ENCODE data around the gene PHF21B.
"Not testable (repeated sequence)": the region's sequence is repeated elsewhere in the genome, so short reads cannot be mapped to it uniquely, and the experiment has no call there.

The PHF21B gene

DNA sequence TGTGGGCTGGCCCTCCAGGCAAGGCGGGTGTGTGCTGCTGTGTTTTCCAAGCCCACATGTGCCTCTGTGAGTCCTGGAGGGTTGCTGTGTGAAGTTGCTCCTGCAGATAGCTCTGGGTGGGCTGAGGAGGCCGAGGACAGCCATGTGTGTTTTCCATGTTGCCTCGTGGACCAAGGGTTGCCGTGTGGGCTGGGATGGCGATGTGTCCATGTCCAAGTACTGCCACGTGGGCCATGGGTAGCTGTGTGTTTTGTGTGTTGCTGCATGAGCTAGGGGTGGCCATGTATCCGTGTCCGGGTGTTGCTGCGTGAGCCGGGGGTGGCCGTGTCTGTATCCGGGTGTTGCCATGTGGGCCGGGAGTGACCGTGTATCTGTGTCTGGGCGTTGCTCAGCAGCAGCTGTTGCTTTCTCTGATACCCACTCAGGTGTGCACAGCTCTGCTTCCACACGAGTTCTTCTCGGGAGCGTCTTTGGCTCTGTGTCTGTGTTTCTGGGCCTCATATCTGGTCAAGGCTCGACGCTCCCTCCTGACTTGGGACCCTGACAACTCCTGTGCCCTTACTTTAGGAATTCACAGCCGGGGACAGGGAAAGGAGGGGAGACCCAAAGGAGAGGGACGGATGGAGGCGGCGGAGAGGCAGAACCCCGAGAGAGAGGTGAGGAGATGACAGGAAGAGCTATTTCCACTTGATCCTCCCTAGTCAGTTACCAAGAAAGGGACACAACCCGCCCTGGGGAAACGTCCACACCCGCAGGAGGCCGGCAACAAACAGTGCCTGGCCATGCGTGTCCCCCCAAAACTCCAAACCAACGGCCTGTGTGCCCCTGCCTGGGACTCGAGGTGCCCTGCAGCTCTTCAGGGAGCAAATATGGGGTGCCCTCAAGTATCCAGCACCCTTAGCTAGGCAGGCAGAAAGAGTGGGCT is 83.1 kb downstream of the PHF21B start:
- Histone ChIP-seq H3K4me1 (ENCODE audit: control insufficient read depth, insufficient read depth, low read length) (no peaks in the 10 kb centered on the region), H3K4me3 (ENCODE audit: low read depth, low read length) (no peak overlapping the region), H3K36me3 (ENCODE audit: control insufficient read depth, insufficient read depth, low read length) (0 out of 2 replicates have a peak, but pooled peaks cover 2% of the 10 kb centered on the region), H3K27me3 (ENCODE audit: control insufficient read depth, insufficient read depth, low read length) (no peaks in the 10 kb centered on the region), H3K27ac (ENCODE audit: low read depth, low read length) (no peak overlapping the region), H3K9me3 (ENCODE audit: control insufficient read depth, insufficient read depth, low read length) (no peaks in the 10 kb centered on the region), H3K9ac (ENCODE audit: low read depth, low read length) (no peak overlapping the region)

DNA sequence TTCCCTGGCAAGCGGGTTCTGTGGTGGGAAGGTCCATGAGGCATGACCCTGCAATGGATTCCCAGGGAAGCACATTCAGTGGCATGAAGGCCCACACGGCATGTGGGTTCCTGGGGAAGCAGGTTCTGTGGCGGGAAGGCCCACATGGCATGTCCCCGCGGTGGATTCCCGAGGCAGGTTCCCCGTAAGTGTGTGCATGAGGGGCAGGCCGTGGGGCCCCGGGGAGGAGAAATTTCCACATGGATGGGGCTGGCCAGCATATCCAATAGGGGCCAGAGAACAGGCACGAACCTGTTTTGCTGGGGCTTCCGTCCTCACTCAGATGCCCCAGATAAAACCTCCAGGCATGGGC is 83.7 kb downstream of the PHF21B start:
- Histone ChIP-seq H3K4me3 (ENCODE audit: low read depth, low read length) (no peak overlapping the region), H3K27me3 (ENCODE audit: control insufficient read depth, insufficient read depth, low read length) (no peaks in the 10 kb centered on the region), H3K4me1 (ENCODE audit: control insufficient read depth, insufficient read depth, low read length) (no peaks in the 10 kb centered on the region), H3K36me3 (ENCODE audit: control insufficient read depth, insufficient read depth, low read length) (0 out of 2 replicates have a peak, but pooled peaks cover 2% of the 10 kb centered on the region), H3K9me3 (ENCODE audit: control insufficient read depth, insufficient read depth, low read length) (no peaks in the 10 kb centered on the region), H3K9ac (ENCODE audit: low read depth, low read length) (no peak overlapping the region), H3K27ac (ENCODE audit: low read depth, low read length) (no peak overlapping the region)

DNA sequence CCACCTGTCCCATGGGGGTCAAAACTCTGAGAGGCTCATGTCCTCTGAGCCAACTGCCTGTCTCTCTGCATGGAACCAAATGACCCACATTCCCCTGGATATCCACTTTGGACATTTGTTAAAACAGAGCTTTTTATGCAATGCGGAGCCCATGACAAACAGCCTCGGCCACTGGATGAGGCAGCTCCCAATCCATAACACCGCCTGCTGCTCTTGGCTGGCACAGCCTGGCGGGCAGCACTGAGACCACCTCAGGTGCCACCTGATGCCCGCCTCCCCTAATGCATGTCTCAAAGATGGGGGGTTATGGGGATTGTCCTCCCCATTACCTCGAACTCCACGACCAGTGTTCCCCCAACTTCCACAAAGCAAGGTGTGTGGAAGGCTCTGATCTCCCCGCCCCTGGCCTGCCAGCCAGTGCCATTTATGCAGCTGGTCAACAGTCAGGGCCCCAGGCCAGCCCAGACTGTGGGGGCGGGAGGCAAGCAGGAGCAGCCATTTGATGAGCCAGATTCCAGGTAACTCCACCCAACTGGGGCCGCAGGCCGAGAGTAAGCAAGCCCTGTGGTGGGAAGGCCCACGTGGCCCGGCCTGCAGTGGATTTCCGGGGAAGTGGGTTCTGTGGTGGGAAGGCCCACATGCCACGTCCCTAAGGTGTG is 84.2 kb downstream of the PHF21B start:
- Histone ChIP-seq H3K36me3 (ENCODE audit: control insufficient read depth, insufficient read depth, low read length) (0 out of 2 replicates have a peak, but pooled peaks cover 2% of the 10 kb centered on the region), H3K4me3 (ENCODE audit: low read depth, low read length) (no peak overlapping the region), H3K9ac (ENCODE audit: low read depth, low read length) (no peak overlapping the region), H3K4me1 (ENCODE audit: control insufficient read depth, insufficient read depth, low read length) (no peaks in the 10 kb centered on the region), H3K27me3 (ENCODE audit: control insufficient read depth, insufficient read depth, low read length) (no peaks in the 10 kb centered on the region), H3K27ac (ENCODE audit: low read depth, low read length) (no peak overlapping the region), H3K9me3 (ENCODE audit: control insufficient read depth, insufficient read depth, low read length) (no peaks in the 10 kb centered on the region)

DNA sequence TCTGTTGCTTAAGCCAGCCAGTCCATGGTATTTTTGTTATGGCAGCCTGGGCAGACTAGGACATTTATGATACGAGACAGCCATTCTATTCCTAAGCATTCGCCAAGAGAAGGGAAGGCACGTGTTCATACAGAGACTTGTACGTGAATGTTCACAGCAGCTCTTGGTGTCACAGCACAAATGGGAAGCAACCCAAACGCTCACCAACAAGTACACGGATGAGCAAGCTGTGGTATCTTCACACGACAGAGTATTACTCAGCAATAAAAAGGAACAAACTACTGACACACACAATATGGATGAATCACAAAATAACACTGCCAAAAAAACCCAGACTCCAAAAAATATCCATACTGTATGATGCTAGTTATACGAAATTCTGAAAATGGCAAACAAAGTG is 85.1 kb downstream of the PHF21B start:
- Histone ChIP-seq H3K27me3 (ENCODE audit: control insufficient read depth, insufficient read depth, low read length) (no peaks in the 10 kb centered on the region), H3K9ac (ENCODE audit: low read depth, low read length) (no peak overlapping the region), H3K27ac (ENCODE audit: low read depth, low read length) (no peak overlapping the region), H3K4me1 (ENCODE audit: control insufficient read depth, insufficient read depth, low read length) (no peaks in the 10 kb centered on the region), H3K36me3 (ENCODE audit: control insufficient read depth, insufficient read depth, low read length) (0 out of 2 replicates have a peak, but pooled peaks cover 2% of the 10 kb centered on the region), H3K9me3 (ENCODE audit: control insufficient read depth, insufficient read depth, low read length) (no peaks in the 10 kb centered on the region), H3K4me3 (ENCODE audit: low read depth, low read length) (no peak overlapping the region)

DNA sequence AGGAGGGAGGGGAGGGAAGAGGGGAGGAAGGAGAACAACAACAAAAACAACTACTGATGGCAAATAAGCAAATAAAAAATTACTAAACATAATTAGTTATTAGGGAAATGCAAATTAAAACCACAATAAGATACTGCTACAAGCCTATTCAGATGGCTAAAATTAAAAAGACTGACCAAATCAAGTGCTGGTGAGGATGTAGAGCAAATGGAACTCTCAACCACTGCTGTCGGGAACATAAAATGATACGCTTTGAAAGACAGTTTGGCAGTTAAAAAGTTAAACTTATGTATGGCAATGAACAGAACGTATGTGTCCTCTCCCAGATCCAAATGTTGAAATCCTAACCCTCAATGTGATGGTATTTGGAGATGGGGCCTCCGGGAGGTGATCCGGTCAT is 85.7 kb downstream of the PHF21B start:
- no peak overlapping the region for H3K4me3 ChIP-seq (ENCODE audit: low read depth, low read length)
- no peaks in the 10 kb centered on the region for H3K27me3 ChIP-seq (ENCODE audit: control insufficient read depth, insufficient read depth, low read length)
- no peak overlapping the region for H3K9ac ChIP-seq (ENCODE audit: low read depth, low read length)
- no peaks in the 10 kb centered on the region for H3K4me1 ChIP-seq (ENCODE audit: control insufficient read depth, insufficient read depth, low read length)
- no peak overlapping the region for H3K27ac ChIP-seq (ENCODE audit: low read depth, low read length)
- no peaks in the 10 kb centered on the region for H3K9me3 ChIP-seq (ENCODE audit: control insufficient read depth, insufficient read depth, low read length)
- 0 out of 2 replicates have a peak, but pooled peaks cover 2% of the 10 kb centered on the region for H3K36me3 ChIP-seq (ENCODE audit: control insufficient read depth, insufficient read depth, low read length)

DNA sequence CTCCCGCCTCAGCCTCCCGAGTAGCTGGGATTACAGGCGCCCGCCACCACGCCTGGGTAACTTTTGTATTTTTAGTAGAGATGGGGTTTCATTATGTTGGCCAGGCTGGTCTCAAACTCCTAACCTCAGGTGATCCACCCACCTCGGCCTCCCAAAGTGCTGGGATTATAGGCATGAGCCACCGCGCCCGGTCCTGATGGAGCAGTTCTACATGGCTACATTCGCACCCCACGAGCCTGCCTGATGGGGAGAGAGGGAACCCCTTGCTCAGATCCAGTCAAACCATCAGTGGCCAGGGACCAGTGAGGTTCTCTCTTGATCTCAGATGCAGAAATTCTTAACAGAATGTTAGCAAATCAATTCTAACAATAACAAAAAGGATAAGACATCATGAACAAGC is 88.0 kb downstream of the PHF21B start:
- H3K27me3 ChIP-seq (ENCODE audit: control insufficient read depth, insufficient read depth, low read length); H3K4me1 ChIP-seq (ENCODE audit: control insufficient read depth, insufficient read depth, low read length); H3K4me3 ChIP-seq (ENCODE audit: low read depth, low read length); H3K27ac ChIP-seq (ENCODE audit: low read depth, low read length); H3K9me3 ChIP-seq (ENCODE audit: control insufficient read depth, insufficient read depth, low read length); H3K36me3 ChIP-seq (ENCODE audit: control insufficient read depth, insufficient read depth, low read length); H3K9ac ChIP-seq (ENCODE audit: low read depth, low read length): not testable (repeated sequence)

DNA sequence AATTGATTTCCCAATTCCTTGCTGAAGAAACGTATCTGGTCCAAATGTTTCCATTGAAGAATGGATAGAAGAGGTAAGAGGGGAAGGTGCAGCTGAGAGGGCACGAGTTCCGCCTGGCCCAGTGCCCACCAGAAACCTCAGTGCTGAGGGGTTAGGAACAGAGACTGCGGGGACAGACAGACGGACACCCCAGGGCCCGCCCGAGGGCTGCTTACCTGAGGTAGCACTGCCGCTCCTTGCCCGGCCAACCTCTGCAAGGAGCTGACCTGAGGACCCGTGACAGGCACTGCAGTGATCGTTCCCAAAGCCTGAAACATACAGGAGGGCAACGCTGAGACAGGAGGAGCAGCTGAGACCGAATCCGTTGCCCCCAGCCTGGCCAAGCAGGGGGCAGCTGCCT is 89.6 kb downstream of the PHF21B start:
- no peak overlapping the region for H3K9ac ChIP-seq (ENCODE audit: low read depth, low read length)
- peaks cover 10% of the 10 kb centered on the region; the same call in 1 of the 2 replicates for H3K36me3 ChIP-seq (ENCODE audit: control insufficient read depth, insufficient read depth, low read length)
- no peak overlapping the region for H3K27ac ChIP-seq (ENCODE audit: low read depth, low read length)
- no peak overlapping the region for H3K4me3 ChIP-seq (ENCODE audit: low read depth, low read length)
- no peaks in the 10 kb centered on the region for H3K27me3 ChIP-seq (ENCODE audit: control insufficient read depth, insufficient read depth, low read length)
- H3K4me1 ChIP-seq (ENCODE audit: control insufficient read depth, insufficient read depth, low read length), result no peaks in the 10 kb centered on the region
- H3K9me3 ChIP-seq (ENCODE audit: control insufficient read depth, insufficient read depth, low read length), result no peaks in the 10 kb centered on the region

DNA sequence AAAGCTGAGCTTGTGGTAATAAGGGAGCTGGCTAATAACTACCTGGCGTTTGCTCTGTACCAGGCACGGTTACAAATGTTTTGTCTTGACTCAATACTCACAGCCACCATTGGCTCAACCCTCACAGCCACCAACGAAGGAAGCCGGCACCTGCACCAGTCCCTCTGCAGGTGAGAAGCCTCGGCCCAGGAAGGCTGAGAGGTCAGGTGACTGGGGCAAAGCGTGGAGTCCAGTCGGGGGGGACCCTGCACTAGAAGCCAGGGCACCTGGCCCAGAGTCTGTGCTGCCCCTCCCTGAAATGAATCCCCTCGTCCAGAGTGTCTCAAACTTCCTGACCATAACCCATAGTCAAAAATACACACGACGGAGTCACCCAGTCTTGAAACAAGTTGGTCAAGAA is 90.1 kb downstream of the PHF21B start:
- Histone ChIP-seq H3K4me3 (ENCODE audit: low read depth, low read length) (no peak overlapping the region), H3K36me3 (ENCODE audit: control insufficient read depth, insufficient read depth, low read length) (peaks cover 10% of the 10 kb centered on the region; the same call in 1 of the 2 replicates), H3K27me3 (ENCODE audit: control insufficient read depth, insufficient read depth, low read length) (no peaks in the 10 kb centered on the region), H3K9me3 (ENCODE audit: control insufficient read depth, insufficient read depth, low read length) (no peaks in the 10 kb centered on the region), H3K4me1 (ENCODE audit: control insufficient read depth, insufficient read depth, low read length) (no peaks in the 10 kb centered on the region), H3K27ac (ENCODE audit: low read depth, low read length) (no peak overlapping the region), H3K9ac (ENCODE audit: low read depth, low read length) (no peak overlapping the region)

DNA sequence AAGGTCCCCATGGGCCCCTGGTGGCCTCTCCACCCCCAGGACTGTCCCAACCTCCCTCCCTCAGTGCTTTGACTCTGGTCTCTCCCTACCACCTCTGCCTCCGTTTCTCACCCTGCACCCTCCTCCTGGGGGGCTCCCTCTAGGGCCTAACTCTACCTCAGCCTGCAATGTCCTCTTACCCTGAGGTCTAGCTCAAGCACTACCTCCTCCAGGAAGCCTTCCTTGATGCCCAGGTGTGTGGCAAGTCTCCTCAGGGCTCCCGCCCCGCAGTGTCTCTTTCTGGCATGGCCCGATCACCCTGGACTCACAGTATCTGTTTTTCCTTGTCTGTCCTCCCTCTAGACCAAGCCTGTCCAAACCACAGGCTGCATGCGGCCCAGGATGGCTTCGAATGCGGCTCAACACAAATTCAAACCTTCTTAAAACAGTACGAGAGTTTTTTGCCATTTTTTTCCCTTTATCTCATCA is 90.8 kb downstream of the PHF21B start:
- Histone ChIP-seq H3K27ac (ENCODE audit: low read depth, low read length) (no peak overlapping the region), H3K27me3 (ENCODE audit: control insufficient read depth, insufficient read depth, low read length) (no peaks in the 10 kb centered on the region), H3K9me3 (ENCODE audit: control insufficient read depth, insufficient read depth, low read length) (no peaks in the 10 kb centered on the region), H3K9ac (ENCODE audit: low read depth, low read length) (no peak overlapping the region), H3K36me3 (ENCODE audit: control insufficient read depth, insufficient read depth, low read length) (peaks cover 17% of the 10 kb centered on the region; the same call in 1 of the 2 replicates), H3K4me3 (ENCODE audit: low read depth, low read length) (no peak overlapping the region), H3K4me1 (ENCODE audit: control insufficient read depth, insufficient read depth, low read length) (no peaks in the 10 kb centered on the region)

DNA sequence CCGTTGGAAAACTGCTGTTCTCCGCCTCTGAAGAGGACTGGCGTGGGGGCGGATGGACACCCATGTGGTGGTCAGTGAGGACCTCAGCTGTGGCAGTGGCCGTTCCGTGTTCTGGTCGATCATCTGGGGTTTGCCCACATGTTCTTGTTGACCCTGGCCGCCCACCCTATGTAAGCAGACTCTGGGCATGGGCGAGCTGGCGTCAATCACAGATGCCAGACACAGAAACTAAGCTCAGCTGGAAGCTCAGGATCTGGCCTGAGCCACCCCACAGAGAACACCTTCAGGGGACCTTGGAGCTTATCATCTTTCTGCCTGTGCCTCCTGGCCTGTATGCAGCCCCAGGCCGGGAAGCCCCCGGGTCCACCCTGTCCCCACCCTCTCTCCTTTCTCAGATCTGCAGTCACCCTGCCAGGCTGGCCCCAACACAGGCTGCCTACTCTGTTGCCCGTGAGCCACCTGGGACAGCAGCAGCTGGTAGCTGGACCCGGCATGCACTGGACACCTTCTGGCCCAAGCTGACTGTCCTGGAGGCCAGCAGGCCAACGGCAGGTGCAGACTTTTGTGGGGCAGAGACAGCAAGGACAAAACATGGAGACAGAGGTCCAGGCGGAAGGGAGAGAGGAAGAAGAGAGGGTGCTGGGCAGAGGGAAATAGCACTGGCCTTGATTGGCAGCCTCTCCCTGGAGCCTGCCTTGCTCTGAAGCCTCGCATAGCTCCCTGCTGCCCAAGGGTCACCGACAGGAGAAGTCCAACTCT is 91.5 kb downstream of the PHF21B start:
- Histone ChIP-seq H3K27me3 (ENCODE audit: control insufficient read depth, insufficient read depth, low read length) (no peaks in the 10 kb centered on the region), H3K36me3 (ENCODE audit: control insufficient read depth, insufficient read depth, low read length) (peaks cover 21% of the 10 kb centered on the region), H3K9me3 (ENCODE audit: control insufficient read depth, insufficient read depth, low read length) (no peaks in the 10 kb centered on the region), H3K4me3 (ENCODE audit: low read depth, low read length) (no peak overlapping the region), H3K4me1 (ENCODE audit: control insufficient read depth, insufficient read depth, low read length) (no peaks in the 10 kb centered on the region), H3K9ac (ENCODE audit: low read depth, low read length) (no peak overlapping the region), H3K27ac (ENCODE audit: low read depth, low read length) (no peak overlapping the region)
